ENCODE measurements around the gene THEMIS.

THEMIS gene

GRCh38 chr6:127855542-127856159 is 45.2 kb downstream of the THEMIS start:
- no peak overlapping the region for H3K4me3 ChIP-seq (ENCODE audit: low read length)
- H3K9me3 ChIP-seq (ENCODE audit: control insufficient read depth, low read depth, low read length), result no peaks in the 10 kb centered on the region
- peaks cover 3% of the 10 kb centered on the region for H3K4me1 ChIP-seq (ENCODE audit: control insufficient read depth, low read depth, low read length)

DNA sequence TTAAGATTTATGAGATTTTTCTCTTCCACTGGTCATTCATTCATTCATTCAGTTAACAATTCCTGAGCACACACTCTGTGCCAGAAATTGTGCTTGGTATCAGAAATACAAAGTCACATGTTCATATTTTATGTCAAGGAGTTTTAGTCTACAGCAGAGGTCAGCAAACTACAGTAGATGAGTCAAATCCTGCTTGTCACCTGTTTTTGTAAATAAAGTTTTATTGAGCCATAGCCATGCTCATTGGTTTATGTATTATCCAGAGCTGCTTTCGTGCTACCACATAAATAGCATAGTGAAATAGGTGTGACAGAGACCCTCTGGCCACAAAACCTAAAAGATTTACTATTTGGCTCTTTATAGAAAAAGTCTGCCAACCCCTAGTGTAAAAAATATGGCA is 46.8 kb downstream of the THEMIS start:
- peaks cover 3% of the 10 kb centered on the region for H3K4me1 ChIP-seq (ENCODE audit: control insufficient read depth, low read depth, low read length)
- no peak overlapping the region for H3K4me3 ChIP-seq (ENCODE audit: low read length)
- H3K27me3 ChIP-seq (ENCODE audit: control insufficient read depth, insufficient read depth, low read length), result no peaks in the 10 kb centered on the region
- no peaks in the 10 kb centered on the region for H3K9me3 ChIP-seq (ENCODE audit: control insufficient read depth, low read depth, low read length)
- no peak overlapping the region for H3K9ac ChIP-seq (ENCODE audit: low read length)
- H3K27ac ChIP-seq (ENCODE audit: low read length), result no peak overlapping the region
- no peaks in the 10 kb centered on the region for H3K36me3 ChIP-seq (ENCODE audit: control insufficient read depth, low read depth, low read length)

More at GRCh38 chr6:127855542-127856159, 45.2 kb downstream of the THEMIS start:
- Histone ChIP-seq H3K9ac (ENCODE audit: low read length) (no peak overlapping the region), H3K27ac (ENCODE audit: low read length) (no peak overlapping the region), H3K36me3 (ENCODE audit: control insufficient read depth, low read depth, low read length) (no peaks in the 10 kb centered on the region), H3K27me3 (ENCODE audit: control insufficient read depth, insufficient read depth, low read length) (no peaks in the 10 kb centered on the region)

DNA sequence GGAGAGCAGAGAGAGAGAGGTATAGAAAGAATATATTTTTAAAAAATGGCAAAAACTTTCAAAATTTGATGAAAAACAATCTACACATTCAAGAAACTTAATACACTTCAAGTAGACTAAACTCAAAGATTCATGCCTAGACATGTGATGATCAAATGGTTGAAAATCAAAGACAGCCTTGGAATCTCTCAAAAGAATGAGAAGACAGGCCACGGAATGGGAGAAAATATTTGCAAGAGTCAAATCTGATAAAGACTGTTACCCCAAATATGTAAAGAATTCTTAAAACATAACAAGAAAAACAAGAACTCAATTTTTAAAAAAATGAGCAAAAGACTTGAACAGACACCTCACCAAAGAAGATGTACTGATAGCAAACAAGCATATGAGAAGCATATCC is 49.7 kb downstream of the THEMIS start:
- Histone ChIP-seq H3K27me3 (ENCODE audit: control insufficient read depth, insufficient read depth, low read length) (no peaks in the 10 kb centered on the region), H3K36me3 (ENCODE audit: control insufficient read depth, low read depth, low read length) (no peaks in the 10 kb centered on the region), H3K9ac (ENCODE audit: low read length) (no peak overlapping the region), H3K4me1 (ENCODE audit: control insufficient read depth, low read depth, low read length) (no peaks in the 10 kb centered on the region), H3K9me3 (ENCODE audit: control insufficient read depth, low read depth, low read length) (no peaks in the 10 kb centered on the region), H3K27ac (ENCODE audit: low read length) (no peak overlapping the region), H3K4me3 (ENCODE audit: low read length) (no peak overlapping the region)

DNA sequence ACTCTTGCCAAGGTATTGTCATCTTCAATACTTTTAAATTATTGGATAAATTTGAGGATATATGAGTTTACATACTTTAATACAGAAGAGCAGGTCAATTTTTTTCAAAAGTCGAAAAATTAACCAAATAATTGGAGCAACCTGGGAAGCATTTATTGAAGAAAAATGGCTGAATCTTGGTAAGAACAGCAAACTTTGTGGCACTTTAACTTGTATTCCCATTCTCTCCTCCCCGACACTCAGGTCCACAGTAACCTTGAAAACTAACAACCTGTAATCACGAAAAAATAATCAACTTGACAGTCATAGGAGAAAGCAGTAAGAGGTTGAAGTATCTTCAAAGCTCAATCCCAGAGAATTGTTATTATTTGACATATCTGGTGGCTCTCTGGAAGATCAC is 55.6 kb downstream of the THEMIS start:
- no peaks in the 10 kb centered on the region for H3K36me3 ChIP-seq (ENCODE audit: control insufficient read depth, low read depth, low read length)

DNA sequence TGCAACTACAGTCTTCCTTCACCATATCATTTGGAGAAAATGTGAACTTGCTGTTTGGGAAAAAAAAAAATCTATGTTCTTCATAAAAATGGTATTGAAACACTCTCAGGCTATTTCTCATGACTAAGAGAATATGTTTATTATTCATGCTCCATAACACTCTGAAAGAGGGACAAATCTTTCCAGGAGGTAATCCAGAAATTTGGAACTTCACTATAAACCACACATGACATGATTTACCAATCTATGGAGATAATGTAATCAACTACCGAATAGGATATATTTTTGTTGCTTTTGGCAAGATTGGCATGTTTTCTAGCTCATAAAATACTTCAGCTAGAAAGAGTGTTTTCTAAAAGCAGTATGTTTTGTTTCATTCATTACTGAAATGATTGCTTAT is 56.3 kb downstream of the THEMIS start:
- Histone ChIP-seq H3K4me3 (ENCODE audit: low read length) (no peak overlapping the region), H3K9me3 (ENCODE audit: control insufficient read depth, low read depth, low read length) (no peaks in the 10 kb centered on the region), H3K27ac (ENCODE audit: low read length) (no peak overlapping the region), H3K9ac (ENCODE audit: low read length) (no peak overlapping the region), H3K27me3 (ENCODE audit: control insufficient read depth, insufficient read depth, low read length) (no peaks in the 10 kb centered on the region), H3K36me3 (ENCODE audit: control insufficient read depth, low read depth, low read length) (no peaks in the 10 kb centered on the region), H3K4me1 (ENCODE audit: control insufficient read depth, low read depth, low read length) (no peaks in the 10 kb centered on the region)

More for the DNA sequence above, 55.6 kb downstream of the THEMIS start:
- Histone ChIP-seq H3K9ac (ENCODE audit: low read length) (no peak overlapping the region), H3K27me3 (ENCODE audit: control insufficient read depth, insufficient read depth, low read length) (no peaks in the 10 kb centered on the region), H3K4me3 (ENCODE audit: low read length) (no peak overlapping the region), H3K4me1 (ENCODE audit: control insufficient read depth, low read depth, low read length) (no peaks in the 10 kb centered on the region), H3K27ac (ENCODE audit: low read length) (no peak overlapping the region), H3K9me3 (ENCODE audit: control insufficient read depth, low read depth, low read length) (no peaks in the 10 kb centered on the region)

DNA sequence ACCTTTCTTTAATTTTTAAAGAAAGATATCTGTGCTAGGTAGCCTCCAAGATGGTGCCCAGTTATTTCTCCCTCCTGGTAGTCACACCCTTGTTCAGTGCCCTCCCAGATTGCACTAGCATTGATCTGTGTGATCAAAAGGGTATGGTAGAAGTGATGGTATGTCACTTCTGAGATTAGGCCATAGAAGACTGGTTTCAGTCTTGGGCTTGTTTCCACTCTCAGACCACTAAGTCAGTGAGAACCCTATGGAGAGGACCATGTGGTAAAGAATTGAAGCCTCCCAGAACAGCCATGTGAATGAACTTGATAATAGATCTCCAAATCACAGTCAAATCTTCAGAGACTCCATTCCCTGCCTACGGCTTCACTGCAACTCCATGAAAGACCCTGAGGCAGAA is 57.3 kb downstream of the THEMIS start:
- no peaks in the 10 kb centered on the region for H3K27me3 ChIP-seq (ENCODE audit: control insufficient read depth, insufficient read depth, low read length)
- H3K4me1 ChIP-seq (ENCODE audit: control insufficient read depth, low read depth, low read length), result no peaks in the 10 kb centered on the region
- no peak overlapping the region for H3K9ac ChIP-seq (ENCODE audit: low read length)
- no peaks in the 10 kb centered on the region for H3K9me3 ChIP-seq (ENCODE audit: control insufficient read depth, low read depth, low read length)
- no peaks in the 10 kb centered on the region for H3K36me3 ChIP-seq (ENCODE audit: control insufficient read depth, low read depth, low read length)
- no peak overlapping the region for H3K4me3 ChIP-seq (ENCODE audit: low read length)
- H3K27ac ChIP-seq (ENCODE audit: low read length), result no peak overlapping the region

DNA sequence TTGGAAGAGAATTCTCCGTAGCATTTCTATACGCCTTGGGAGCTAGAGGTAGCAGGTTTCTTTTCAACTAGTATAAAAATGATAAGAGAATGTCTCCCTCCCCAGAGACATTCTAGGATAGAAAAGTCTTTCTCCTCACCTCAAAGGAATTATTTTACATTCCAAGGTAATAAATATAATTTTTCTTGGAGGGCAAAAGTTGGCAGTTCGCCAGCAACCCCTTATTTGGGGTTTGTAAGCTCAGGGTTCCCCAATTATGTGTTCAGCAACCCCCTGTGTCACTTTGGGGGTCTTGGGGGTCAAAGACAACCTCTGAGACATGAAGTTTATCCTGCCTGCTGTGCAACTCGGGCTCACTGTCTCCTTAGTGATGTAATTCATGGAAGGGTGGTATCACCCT is 58.3 kb downstream of the THEMIS start:
- no peaks in the 10 kb centered on the region for H3K36me3 ChIP-seq (ENCODE audit: control insufficient read depth, low read depth, low read length)
- no peaks in the 10 kb centered on the region for H3K4me1 ChIP-seq (ENCODE audit: control insufficient read depth, low read depth, low read length)
- no peak overlapping the region for H3K4me3 ChIP-seq (ENCODE audit: low read length)
- no peak overlapping the region for H3K9ac ChIP-seq (ENCODE audit: low read length)
- no peaks in the 10 kb centered on the region for H3K27me3 ChIP-seq (ENCODE audit: control insufficient read depth, insufficient read depth, low read length)
- H3K27ac ChIP-seq (ENCODE audit: low read length), result no peak overlapping the region
- H3K9me3 ChIP-seq (ENCODE audit: control insufficient read depth, low read depth, low read length), result no peaks in the 10 kb centered on the region

- H3K36me3 ChIP-seq (ENCODE audit: control insufficient read depth, low read depth, low read length), result no peaks in the 10 kb centered on the region
- H3K27ac ChIP-seq (ENCODE audit: low read length), result no peak overlapping the region
- no peak overlapping the region for H3K4me3 ChIP-seq (ENCODE audit: low read length)
These were observed 59.0 kb downstream of the THEMIS start for GRCh38 chr6:127841811-127842210.

GRCh38 chr6:127834136-127834535 is 66.7 kb downstream of the THEMIS start:
- H3K36me3 ChIP-seq (ENCODE audit: control insufficient read depth, low read depth, low read length), result no peaks in the 10 kb centered on the region
- no peak overlapping the region for H3K27ac ChIP-seq (ENCODE audit: low read length)
- H3K9ac ChIP-seq (ENCODE audit: low read length), result no peak overlapping the region
- H3K4me1 ChIP-seq (ENCODE audit: control insufficient read depth, low read depth, low read length), result no peaks in the 10 kb centered on the region
- no peak overlapping the region for H3K4me3 ChIP-seq (ENCODE audit: low read length)
- H3K27me3 ChIP-seq (ENCODE audit: control insufficient read depth, insufficient read depth, low read length), result no peaks in the 10 kb centered on the region
- H3K9me3 ChIP-seq (ENCODE audit: control insufficient read depth, low read depth, low read length), result no peaks in the 10 kb centered on the region

More at GRCh38 chr6:127841811-127842210, 59.0 kb downstream of the THEMIS start:
- H3K4me1 ChIP-seq (ENCODE audit: control insufficient read depth, low read depth, low read length), result no peaks in the 10 kb centered on the region
- H3K9ac ChIP-seq (ENCODE audit: low read length), result no peak overlapping the region
- H3K9me3 ChIP-seq (ENCODE audit: control insufficient read depth, low read depth, low read length), result no peaks in the 10 kb centered on the region
- no peaks in the 10 kb centered on the region for H3K27me3 ChIP-seq (ENCODE audit: control insufficient read depth, insufficient read depth, low read length)

GRCh38 chr6:127833336-127833735 is 67.5 kb downstream of the THEMIS start:
- no peaks in the 10 kb centered on the region for H3K9me3 ChIP-seq (ENCODE audit: control insufficient read depth, low read depth, low read length)
- H3K4me1 ChIP-seq (ENCODE audit: control insufficient read depth, low read depth, low read length), result no peaks in the 10 kb centered on the region
- no peaks in the 10 kb centered on the region for H3K36me3 ChIP-seq (ENCODE audit: control insufficient read depth, low read depth, low read length)
- H3K9ac ChIP-seq (ENCODE audit: low read length), result no peak overlapping the region
- H3K4me3 ChIP-seq (ENCODE audit: low read length), result no peak overlapping the region
- no peaks in the 10 kb centered on the region for H3K27me3 ChIP-seq (ENCODE audit: control insufficient read depth, insufficient read depth, low read length)
- no peak overlapping the region for H3K27ac ChIP-seq (ENCODE audit: low read length)

GRCh38 chr6:127832381-127832780 is 68.5 kb downstream of the THEMIS start:
- no peaks in the 10 kb centered on the region for H3K4me1 ChIP-seq (ENCODE audit: control insufficient read depth, low read depth, low read length)
- H3K9ac ChIP-seq (ENCODE audit: low read length), result no peak overlapping the region
- no peak overlapping the region for H3K27ac ChIP-seq (ENCODE audit: low read length)
- H3K9me3 ChIP-seq (ENCODE audit: control insufficient read depth, low read depth, low read length), result no peaks in the 10 kb centered on the region
- no peaks in the 10 kb centered on the region for H3K27me3 ChIP-seq (ENCODE audit: control insufficient read depth, insufficient read depth, low read length)
- H3K36me3 ChIP-seq (ENCODE audit: control insufficient read depth, low read depth, low read length), result no peaks in the 10 kb centered on the region
- no peak overlapping the region for H3K4me3 ChIP-seq (ENCODE audit: low read length)

- H3K9me3 ChIP-seq (ENCODE audit: control insufficient read depth, low read depth, low read length), result peaks cover 3% of the 10 kb centered on the region
- H3K4me3 ChIP-seq (ENCODE audit: low read length), result no peak overlapping the region
- no peaks in the 10 kb centered on the region for H3K36me3 ChIP-seq (ENCODE audit: control insufficient read depth, low read depth, low read length)
- no peak overlapping the region for H3K9ac ChIP-seq (ENCODE audit: low read length)
- H3K4me1 ChIP-seq (ENCODE audit: control insufficient read depth, low read depth, low read length), result no peaks in the 10 kb centered on the region
- H3K27me3 ChIP-seq (ENCODE audit: control insufficient read depth, insufficient read depth, low read length), result no peaks in the 10 kb centered on the region
- H3K27ac ChIP-seq (ENCODE audit: low read length), result no peak overlapping the region
These were observed 76.8 kb downstream of the THEMIS start for GRCh38 chr6:127824061-127824460.

All from iPS-18a (cell line).